Measurements from ENCODE around the gene CORO1C.
A peak's percentile ranks its signal among the peaks of the same experiment; 100 is the strongest.

CORO1C gene

DNA sequence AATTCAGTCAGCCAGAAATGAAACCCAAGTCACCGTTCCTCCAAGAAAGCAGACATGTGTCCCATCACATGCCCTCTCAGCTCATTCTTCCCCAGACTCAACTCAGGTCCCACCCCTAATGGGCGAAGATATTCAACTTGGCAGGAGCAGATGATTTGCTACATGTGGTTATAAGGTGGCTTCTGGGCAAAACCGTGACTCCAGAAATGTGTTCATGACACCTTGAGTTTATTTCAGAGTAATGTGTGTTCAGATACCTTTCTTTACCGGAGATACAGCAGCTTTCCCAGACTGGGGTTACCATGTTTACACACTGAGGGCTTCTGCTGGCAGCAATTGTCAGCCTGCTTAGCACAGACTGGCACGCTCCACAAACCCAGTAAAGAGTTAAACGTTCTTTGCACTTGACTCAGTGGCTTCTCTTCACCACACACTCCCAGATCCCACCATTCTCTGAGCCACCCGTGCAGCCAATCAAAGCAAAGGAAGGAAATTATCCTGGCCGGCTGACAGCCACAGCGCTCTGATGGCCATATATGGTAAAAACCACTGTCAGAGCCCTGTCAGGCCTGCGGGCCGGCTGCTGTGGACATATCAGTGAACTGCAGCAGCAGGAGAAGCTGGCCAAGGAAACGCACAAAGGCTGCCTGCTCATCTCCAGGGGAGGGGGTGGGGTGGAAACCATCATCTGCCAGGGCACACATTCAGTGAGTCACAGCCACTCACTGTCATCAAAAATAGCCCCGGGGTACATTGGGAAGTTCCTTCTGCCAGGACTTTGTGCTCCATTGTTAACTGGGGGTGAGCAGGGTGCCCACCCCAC, 39.9 kb downstream of the CORO1C start:
- peak overlapping the region; percentile 97 for H3K27ac ChIP-seq (ENCODE audit: low read length)
- H3K9ac ChIP-seq (ENCODE audit: low read length): peak overlapping the region; percentile 68
- H3K9me3 ChIP-seq (ENCODE audit: control insufficient read depth, low read depth, low read length): no peaks in the 10 kb centered on the region
- H3K4me3 ChIP-seq (ENCODE audit: low read length): no peak overlapping the region
- H3K4me1 ChIP-seq (ENCODE audit: control insufficient read depth, low read depth, low read length): peaks cover 30% of the 10 kb centered on the region
- no peaks in the 10 kb centered on the region for H3K36me3 ChIP-seq (ENCODE audit: control insufficient read depth, low read depth, low read length)
- no peaks in the 10 kb centered on the region for H3K27me3 ChIP-seq (ENCODE audit: control insufficient read depth, insufficient read depth, low read length)

DNA sequence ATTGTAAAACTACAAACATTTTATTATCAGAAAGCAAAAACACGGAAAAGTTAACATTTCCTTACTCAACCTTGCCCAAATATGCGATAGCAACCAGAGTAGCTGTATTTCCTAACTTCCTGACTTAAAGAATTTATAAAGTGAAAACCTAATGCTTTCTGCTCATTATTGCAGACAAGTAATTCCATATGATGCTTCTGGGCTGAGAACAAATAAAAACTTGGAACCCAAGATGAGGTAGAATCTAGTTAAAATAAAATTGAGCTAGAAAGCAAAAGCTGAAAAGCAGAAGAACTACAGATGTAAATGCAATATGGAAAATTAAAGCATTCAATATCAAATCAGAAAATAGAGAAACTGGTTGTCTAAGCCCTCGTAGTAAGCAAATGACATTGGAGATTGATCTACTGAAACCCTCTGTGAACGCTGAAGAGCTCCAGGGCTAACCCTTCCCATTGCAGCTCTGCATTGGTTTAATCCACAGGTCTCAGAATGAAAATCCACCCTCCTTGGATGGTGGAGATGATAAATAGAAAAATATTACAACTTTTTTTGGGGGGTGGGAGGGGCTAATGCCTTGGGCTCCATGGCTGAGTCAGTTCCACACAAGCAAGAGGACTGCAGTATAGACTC, 40.7 kb downstream of the CORO1C start:
- Histone ChIP-seq H3K9me3 (ENCODE audit: control insufficient read depth, low read depth, low read length) (no peaks in the 10 kb centered on the region), H3K9ac (ENCODE audit: low read length) (peak overlapping the region; percentile 68), H3K4me3 (ENCODE audit: low read length) (no peak overlapping the region), H3K36me3 (ENCODE audit: control insufficient read depth, low read depth, low read length) (no peaks in the 10 kb centered on the region), H3K27ac (ENCODE audit: low read length) (peak overlapping the region; percentile 97), H3K4me1 (ENCODE audit: control insufficient read depth, low read depth, low read length) (peaks cover 30% of the 10 kb centered on the region), H3K27me3 (ENCODE audit: control insufficient read depth, insufficient read depth, low read length) (no peaks in the 10 kb centered on the region)

DNA sequence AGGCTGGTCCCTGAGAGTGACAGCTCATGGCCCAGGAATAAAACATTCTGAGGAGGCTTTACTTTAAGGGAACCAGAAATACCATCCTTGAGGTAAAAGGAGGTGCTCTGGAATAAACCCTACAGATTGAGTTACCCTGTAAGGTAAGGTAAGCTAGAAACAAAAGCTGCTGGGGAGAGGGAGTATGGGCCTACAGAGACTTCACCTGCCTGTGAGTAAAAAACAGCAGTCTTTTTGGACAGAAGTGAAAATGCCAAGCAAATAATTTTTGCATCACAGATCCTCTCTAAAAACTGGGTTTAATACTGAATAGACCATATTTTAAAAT, 41.2 kb downstream of the CORO1C start:
- Histone ChIP-seq H3K4me1 (ENCODE audit: control insufficient read depth, low read depth, low read length) (peaks cover 30% of the 10 kb centered on the region), H3K27ac (ENCODE audit: low read length) (peak overlapping the region; percentile 32), H3K27me3 (ENCODE audit: control insufficient read depth, insufficient read depth, low read length) (no peaks in the 10 kb centered on the region), H3K4me3 (ENCODE audit: low read length) (no peak overlapping the region), H3K9ac (ENCODE audit: low read length) (peak overlapping the region; percentile 68), H3K36me3 (ENCODE audit: control insufficient read depth, low read depth, low read length) (no peaks in the 10 kb centered on the region), H3K9me3 (ENCODE audit: control insufficient read depth, low read depth, low read length) (no peaks in the 10 kb centered on the region)

DNA sequence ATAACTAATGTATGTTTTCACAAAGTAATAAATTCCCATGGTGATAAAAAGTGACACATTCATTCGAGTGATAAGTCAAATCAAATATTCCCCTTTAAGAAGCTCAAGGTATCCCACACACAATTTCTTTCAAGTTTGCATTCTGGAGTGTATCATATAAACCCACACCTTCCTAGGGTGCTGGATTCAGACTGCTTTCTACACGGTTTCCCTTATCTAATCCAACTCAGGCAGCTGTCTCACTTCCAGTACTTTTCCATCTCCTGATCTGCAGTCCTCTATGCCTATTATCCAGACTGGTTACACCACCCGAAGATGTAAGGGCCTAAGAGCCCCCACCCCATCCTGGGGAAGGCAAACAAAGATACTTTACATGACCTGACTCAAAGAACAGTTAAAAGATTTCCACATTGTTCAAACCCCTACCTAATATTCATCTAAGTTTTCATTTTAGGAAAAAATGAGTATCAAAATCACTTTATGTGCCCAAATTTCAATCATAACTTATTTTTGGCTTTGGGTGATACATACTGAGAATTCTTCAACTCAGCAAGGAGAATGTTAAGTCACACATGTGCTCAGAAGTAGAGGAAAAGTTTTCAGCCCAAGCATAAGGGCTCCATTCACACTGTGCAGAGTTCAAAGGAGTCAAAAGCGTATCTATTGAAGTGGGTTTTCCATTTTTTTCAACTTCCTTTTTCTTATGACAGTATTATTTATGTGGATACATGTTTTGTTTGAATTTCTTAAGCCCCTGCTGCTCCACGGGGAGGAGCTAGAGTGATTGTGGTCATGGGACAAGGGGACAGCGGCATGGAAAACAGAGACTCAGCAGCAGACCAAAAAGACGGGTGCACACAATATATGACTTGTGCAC, 41.8 kb downstream of the CORO1C start:
- Histone ChIP-seq H3K27me3 (ENCODE audit: control insufficient read depth, insufficient read depth, low read length) (no peaks in the 10 kb centered on the region), H3K4me1 (ENCODE audit: control insufficient read depth, low read depth, low read length) (peaks cover 30% of the 10 kb centered on the region), H3K4me3 (ENCODE audit: low read length) (no peak overlapping the region), H3K9me3 (ENCODE audit: control insufficient read depth, low read depth, low read length) (no peaks in the 10 kb centered on the region), H3K9ac (ENCODE audit: low read length) (peak overlapping the region; percentile 68), H3K36me3 (ENCODE audit: control insufficient read depth, low read depth, low read length) (no peaks in the 10 kb centered on the region), H3K27ac (ENCODE audit: low read length) (peak overlapping the region; percentile 32)

DNA sequence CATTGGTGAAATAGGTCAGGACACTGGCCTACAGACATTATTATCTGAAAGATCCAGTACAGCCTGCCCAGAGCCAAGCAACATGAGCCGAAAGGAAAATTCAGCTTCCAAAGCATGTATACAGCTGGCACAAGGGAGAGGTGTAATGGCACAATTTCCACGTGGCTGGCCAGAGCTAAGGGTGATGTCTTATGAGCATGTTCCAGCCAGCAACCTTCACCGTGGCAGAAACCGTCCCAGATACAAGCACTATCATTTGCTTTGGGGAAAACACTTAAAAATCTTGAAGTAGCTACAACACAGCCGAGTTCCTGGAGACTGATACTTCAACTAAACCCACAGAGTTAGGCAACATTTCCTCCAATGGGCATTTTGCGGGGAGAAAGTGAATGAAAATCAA, 44.5 kb downstream of the CORO1C start:
- H3K27me3 ChIP-seq (ENCODE audit: control insufficient read depth, insufficient read depth, low read length): no peaks in the 10 kb centered on the region
- H3K36me3 ChIP-seq (ENCODE audit: control insufficient read depth, low read depth, low read length): no peaks in the 10 kb centered on the region
- H3K9ac ChIP-seq (ENCODE audit: low read length): no peak overlapping the region
- H3K27ac ChIP-seq (ENCODE audit: low read length): no peak overlapping the region
- H3K4me3 ChIP-seq (ENCODE audit: low read length): no peak overlapping the region
- peaks cover 27% of the 10 kb centered on the region for H3K4me1 ChIP-seq (ENCODE audit: control insufficient read depth, low read depth, low read length)
- H3K9me3 ChIP-seq (ENCODE audit: control insufficient read depth, low read depth, low read length): no peaks in the 10 kb centered on the region

DNA sequence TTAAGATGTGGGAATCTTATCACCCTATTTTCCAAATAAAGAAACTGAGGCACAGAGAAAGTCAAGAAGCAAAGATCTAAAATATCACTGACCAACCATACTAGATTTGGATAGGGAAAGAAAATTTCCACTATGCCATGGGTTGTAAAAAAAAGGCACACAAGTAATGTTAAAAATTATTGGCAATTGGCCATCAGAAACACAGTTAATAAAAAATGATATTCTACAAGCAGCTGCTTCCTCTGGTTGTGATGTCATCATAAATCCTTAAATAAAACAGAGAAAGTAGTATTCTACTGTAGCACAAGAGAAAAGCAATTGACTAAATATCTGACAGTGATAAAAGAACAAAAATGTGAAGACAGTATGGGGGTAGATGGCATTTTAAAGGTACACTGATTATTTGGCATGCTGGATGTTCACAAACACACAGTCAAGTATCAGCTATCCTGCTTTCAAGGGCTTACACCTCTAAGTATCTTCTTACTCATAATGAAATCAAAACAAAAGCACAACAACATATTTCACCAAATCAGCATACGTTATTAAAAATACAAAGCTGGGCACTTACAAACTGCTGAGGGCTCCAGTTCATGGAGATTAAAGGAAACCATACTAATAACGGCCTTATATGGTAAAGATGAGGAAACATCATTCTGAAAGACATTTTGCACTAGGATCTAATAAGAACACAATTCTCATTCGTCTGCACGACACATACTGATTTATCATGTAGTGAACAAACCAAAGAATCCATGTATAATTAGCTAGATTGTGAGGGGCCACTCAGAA, 45.7 kb downstream of the CORO1C start:
- Histone ChIP-seq H3K9me3 (ENCODE audit: control insufficient read depth, low read depth, low read length) (no peaks in the 10 kb centered on the region), H3K36me3 (ENCODE audit: control insufficient read depth, low read depth, low read length) (no peaks in the 10 kb centered on the region), H3K4me3 (ENCODE audit: low read length) (no peak overlapping the region), H3K27me3 (ENCODE audit: control insufficient read depth, insufficient read depth, low read length) (no peaks in the 10 kb centered on the region), H3K4me1 (ENCODE audit: control insufficient read depth, low read depth, low read length) (peaks cover 19% of the 10 kb centered on the region), H3K9ac (ENCODE audit: low read length) (no peak overlapping the region), H3K27ac (ENCODE audit: low read length) (peak overlapping the region; percentile 2)

DNA sequence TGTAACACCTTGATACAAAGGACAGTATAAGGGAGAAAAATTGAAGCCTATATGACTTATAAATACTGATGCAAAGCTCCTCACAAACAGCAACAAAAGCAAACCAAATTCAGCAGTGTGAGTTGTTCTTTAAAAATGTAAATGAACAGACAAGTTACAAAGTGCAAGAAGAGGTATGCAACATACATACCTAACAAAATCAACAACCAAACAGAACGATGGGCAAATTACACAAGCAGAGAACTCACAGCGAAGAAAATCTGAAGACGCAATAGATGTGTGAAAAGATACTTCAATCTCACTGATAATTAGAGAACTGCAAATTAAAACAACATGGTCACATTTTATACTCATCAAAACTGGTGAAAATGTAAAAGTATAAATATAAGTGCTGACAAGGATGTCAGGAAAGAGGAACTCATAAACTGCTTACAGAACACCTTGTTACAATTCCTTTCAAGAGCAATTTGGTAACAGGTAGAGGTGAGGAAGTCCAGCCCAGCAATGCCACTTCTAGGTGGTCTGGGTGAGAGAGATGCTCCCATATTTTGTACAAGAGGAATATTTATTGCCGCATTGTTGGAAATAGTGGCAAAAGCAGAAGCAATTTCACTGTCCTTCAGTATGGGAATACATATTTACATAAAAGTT, 47.3 kb downstream of the CORO1C start:
- no peaks in the 10 kb centered on the region for H3K27me3 ChIP-seq (ENCODE audit: control insufficient read depth, insufficient read depth, low read length)
- no peaks in the 10 kb centered on the region for H3K9me3 ChIP-seq (ENCODE audit: control insufficient read depth, low read depth, low read length)
- H3K27ac ChIP-seq (ENCODE audit: low read length): no peak overlapping the region
- H3K4me3 ChIP-seq (ENCODE audit: low read length): no peak overlapping the region
- H3K9ac ChIP-seq (ENCODE audit: low read length): no peak overlapping the region
- H3K36me3 ChIP-seq (ENCODE audit: control insufficient read depth, low read depth, low read length): no peaks in the 10 kb centered on the region
- peaks cover 6% of the 10 kb centered on the region for H3K4me1 ChIP-seq (ENCODE audit: control insufficient read depth, low read depth, low read length)

DNA sequence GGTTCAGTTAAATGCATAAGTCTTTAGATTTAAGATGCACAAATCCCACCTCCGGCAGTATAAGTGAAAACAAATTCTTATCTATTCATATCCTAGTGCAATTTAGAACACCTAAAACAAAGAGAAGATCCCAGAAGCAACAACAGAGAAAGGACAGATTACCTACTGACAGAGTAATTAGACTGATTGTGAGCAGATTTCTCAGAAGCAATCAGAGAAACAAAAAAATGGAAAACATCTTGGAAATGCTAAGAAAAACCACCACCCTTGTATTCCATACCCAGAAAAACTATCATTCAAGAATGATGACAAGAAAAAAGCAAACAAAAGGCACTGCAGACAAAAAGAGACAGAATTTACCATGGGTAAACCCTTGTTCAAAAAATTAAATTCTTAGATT, 50.0 kb downstream of the CORO1C start:
- peaks cover 7% of the 10 kb centered on the region for H3K36me3 ChIP-seq (ENCODE audit: control insufficient read depth, low read depth, low read length)
- no peak overlapping the region for H3K27ac ChIP-seq (ENCODE audit: low read length)
- H3K4me1 ChIP-seq (ENCODE audit: control insufficient read depth, low read depth, low read length): peaks cover 6% of the 10 kb centered on the region
- H3K4me3 ChIP-seq (ENCODE audit: low read length): no peak overlapping the region
- no peaks in the 10 kb centered on the region for H3K27me3 ChIP-seq (ENCODE audit: control insufficient read depth, insufficient read depth, low read length)
- H3K9me3 ChIP-seq (ENCODE audit: control insufficient read depth, low read depth, low read length): no peaks in the 10 kb centered on the region
- no peak overlapping the region for H3K9ac ChIP-seq (ENCODE audit: low read length)

DNA sequence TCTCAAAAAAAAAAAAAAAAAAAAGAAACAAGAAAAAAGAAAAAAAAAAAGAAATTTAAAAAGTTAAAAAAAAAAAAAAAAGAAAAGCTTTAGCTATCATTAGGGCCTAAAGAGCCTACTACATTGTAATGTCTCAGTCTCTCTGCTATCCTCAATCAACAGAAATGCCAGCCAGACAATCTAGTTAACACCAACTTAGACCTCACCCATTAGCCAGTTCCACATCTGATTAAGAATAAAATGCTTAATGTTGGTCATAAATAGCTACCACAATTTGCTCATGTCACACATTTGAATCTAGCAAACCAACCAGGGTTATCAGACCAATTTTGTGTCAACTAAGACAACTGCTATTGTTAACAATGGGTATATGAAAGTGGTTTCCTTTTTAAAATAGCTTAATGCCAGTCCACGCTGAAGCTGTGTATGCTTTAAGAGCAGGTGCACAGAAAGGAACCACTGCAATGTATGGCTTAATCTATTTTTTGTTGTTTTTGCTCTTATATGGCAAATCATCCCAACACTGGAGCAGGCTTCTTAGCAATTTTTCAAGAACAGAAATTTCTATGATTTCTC, 52.1 kb downstream of the CORO1C start:
- Histone ChIP-seq H3K9ac (ENCODE audit: low read length) (no peak overlapping the region), H3K36me3 (ENCODE audit: control insufficient read depth, low read depth, low read length) (peaks cover 14% of the 10 kb centered on the region), H3K27me3 (ENCODE audit: control insufficient read depth, insufficient read depth, low read length) (no peaks in the 10 kb centered on the region)

DNA sequence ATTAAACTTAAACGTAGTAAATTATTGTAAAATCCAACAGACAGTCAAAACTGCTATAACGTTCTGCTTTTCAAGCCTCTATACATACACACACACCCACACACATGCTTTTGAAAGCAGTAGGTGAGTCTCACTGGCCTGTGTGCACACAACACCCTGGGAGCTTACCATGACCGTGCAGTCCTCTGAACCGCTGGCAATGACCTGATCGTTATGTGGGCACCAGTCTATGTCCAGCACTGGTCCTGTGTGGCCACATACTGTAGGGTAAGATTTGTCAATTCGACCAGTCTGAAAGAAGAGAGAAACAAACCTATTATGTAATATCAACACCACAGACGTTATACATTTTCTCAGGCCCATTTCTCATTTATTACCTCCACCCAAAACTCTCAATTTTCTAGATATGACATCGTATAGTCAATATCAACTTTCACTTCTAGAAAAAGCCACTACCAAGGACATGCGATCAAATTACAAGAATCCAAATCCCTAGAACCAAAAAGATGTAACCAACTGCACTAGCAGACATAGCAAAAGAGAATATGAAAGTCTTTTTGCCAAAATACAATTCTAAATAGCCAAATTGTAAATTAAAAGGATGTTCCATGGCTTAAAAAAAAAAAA, 53.1 kb downstream of the CORO1C start:
- Histone ChIP-seq H3K9me3 (ENCODE audit: control insufficient read depth, low read depth, low read length) (no peaks in the 10 kb centered on the region), H3K4me3 (ENCODE audit: low read length) (no peak overlapping the region), H3K36me3 (ENCODE audit: control insufficient read depth, low read depth, low read length) (peaks cover 14% of the 10 kb centered on the region), H3K4me1 (ENCODE audit: control insufficient read depth, low read depth, low read length) (no peaks in the 10 kb centered on the region), H3K27ac (ENCODE audit: low read length) (no peak overlapping the region), H3K27me3 (ENCODE audit: control insufficient read depth, insufficient read depth, low read length) (no peaks in the 10 kb centered on the region), H3K9ac (ENCODE audit: low read length) (no peak overlapping the region)

More for the DNA sequence above, 52.1 kb downstream of the CORO1C start:
- Histone ChIP-seq H3K4me3 (ENCODE audit: low read length) (no peak overlapping the region), H3K27ac (ENCODE audit: low read length) (no peak overlapping the region), H3K4me1 (ENCODE audit: control insufficient read depth, low read depth, low read length) (peaks cover 4% of the 10 kb centered on the region), H3K9me3 (ENCODE audit: control insufficient read depth, low read depth, low read length) (no peaks in the 10 kb centered on the region)
